Spleen (tissue), 11 donors: Measurements from ENCODE around the gene CHST1. TPM values are rescaled to one million over a fixed set of nuclear protein-coding genes. Genes with fewer than 3 reads are reported as not detected.

Experiments used
- DNase-seq: peaks from one replicate; pipeline ENCODE4 v3.0.0-alpha.2; 2020
- H3K27ac ChIP-seq, 8 donors: fragments of 200-600 bp; sonication (generic) in 7 of 8; 1 replicate in 4 of 8; 2 replicates in 4 of 8; pipeline versions ENCODE4 v1.5.0 to v1.8.0; 2016 to 2021; ENCODE audit warnings: inconsistent platforms in 4 of 8, mild to moderate bottlenecking in 4 of 8, moderate library complexity in 1 of 8
- H3K27me3 ChIP-seq, 7 donors: fragments of 200-600 bp; sonication (generic) in 6 of 7; replicated peaks in 1 of 7; 1 replicate in 4 of 7; 2 replicates in 3 of 7; pipeline versions ENCODE4 v1.5.0 to v1.8.0; 2016 to 2021; ENCODE audit warnings: inconsistent platforms in 3 of 7, mild to moderate bottlenecking in 1 of 7
- H3K36me3 ChIP-seq, 6 donors: fragments of 200-600 bp; sonication (generic) in 5 of 6; 1 replicate in 4 of 6; 2 replicates in 2 of 6; pipeline versions ENCODE4 v1.5.0 to v1.8.0; 2016 to 2021; ENCODE audit warnings: inconsistent platforms in 2 of 6
- H3K4me1 ChIP-seq, 6 donors: fragments of 200-600 bp; sonication (generic) in 5 of 6; 1 replicate in 3 of 6; 2 replicates in 3 of 6; pipeline versions ENCODE4 v1.5.0 to v1.8.0; 2016 to 2021; ENCODE audit warnings: inconsistent platforms in 3 of 6
- H3K4me3 ChIP-seq, 8 donors: fragments of 200-600 bp; sonication (generic) in 7 of 8; 1 replicate in 4 of 8; 2 replicates in 4 of 8; pipeline versions ENCODE4 v1.5.0 to v1.8.0; 2016 to 2021; ENCODE audit warnings: inconsistent platforms in 4 of 8, mild to moderate bottlenecking in 4 of 8, moderate library complexity in 2 of 8
- H3K9me3 ChIP-seq, 8 donors: fragments of 200-600 bp; sonication (generic) in 7 of 8; 1 replicate in 4 of 8; 2 replicates in 4 of 8; pipeline versions ENCODE4 v1.5.0 to v1.8.0; 2016 to 2021; ENCODE audit warnings: inconsistent platforms in 4 of 8
- CTCF ChIP-seq, 11 experiments: fragments of 200-600 bp in 7 of 11; fragments of 450-650 bp in 4 of 11; sonication (generic) in 4 of 11; IDR thresholded peaks in 8 of 11; conservative IDR thresholded peaks in 3 of 11; 1 replicate in 7 of 11; 2 replicates in 4 of 11; pipeline versions ENCODE4 v1.4.0 to v1.8.0; 2016 to 2021; ENCODE audit warnings: antibody characterized with exemption in 11 of 11, inconsistent platforms in 4 of 11, mild to moderate bottlenecking in 1 of 11
- POLR2A ChIP-seq, 3 donors: fragments of 450-650 bp; IDR thresholded peaks; one replicate each; pipeline ENCODE4 v1.5.1; 2017; ENCODE audit warnings: antibody characterized with exemption in 3 of 3, mild to moderate bottlenecking in 1 of 3
- POLR2AphosphoS5 ChIP-seq, 3 donors: sonication (generic); formaldehyde crosslinking; IDR thresholded peaks; one replicate each; pipeline ENCODE4 v1.5.1; 2017; ENCODE audit warnings: antibody characterized with exemption in 3 of 3
- WGBS, 5 donors: extraction: QIAGEN DNeasy Blood & Tissue Kit in 3 of 5; methylation state at CpG; one replicate each; pipeline versions ENCODE4 v1.1.5 to v1.1.7; 2013 to 2018; 5-methylcytosine and 5-hydroxymethylcytosine counted together
- intact Hi-C: fragments of 100-400 bp; cut with DNase I; formaldehyde crosslinking; loops from one replicate; pipeline ENCODE4 v1.15.0; 2023; ENCODE audit warnings: low total_unique reads
- polyA plus RNA-seq, 3 donors: library from polyadenylated mRNA; stranded (reverse); fragments of 200-250 nt; gene quantifications; one replicate each; pipeline ENCODE4 v1.2.1, GENCODE V29; 2013
- total RNA-seq, 7 donors: library from RNA; depleted of rRNA in 3 of 7; stranded (reverse); fragments of >200 nt in 3 of 7; fragmentation: NEBNext Ultra II Directional in 4 of 7; extraction: Animal tissue kit (Norgen Biotek cat#: 25700) in 4 of 7; gene quantifications; one replicate each; pipeline versions ENCODE4 v1.1.0 to v1.2.1, GENCODE V29; 2016 to 2021
- donor health status: healthy with polysubstance abuse.
- donor health status: DM: no; HTN: no; CAD: no; lungs with moderate emphysema.
- donor health status: DM: no; HTN: no; CAD: no.
- donor health status: Bipolar disorder and iron deficiency.
- donor health status: healthy.
- donor health status: DM: no; HTN: no; CAD: no.
- donor health status: DM: yes; HTN: yes; CAD: no.

CHST1 gene
- total and polyA plus RNA-seq, 10 donors = 1.1 to 18.9 (median 6.2) TPM

GRCh38 chr11:45655831-45656230, 9.6 kb downstream of the CHST1 start:
- peaks cover 0 to 12% (median 0%) of the 10 kb centered on the region in 6 donors for H3K36me3 ChIP-seq
- H3K27ac ChIP-seq = peak overlapping the region in 1 of 8 donors; percentile 2
- peaks cover 0 to 73% (median 8%) of the 10 kb centered on the region in 7 donors for H3K27me3 ChIP-seq
- intact Hi-C loops = loop anchor here (5.0 to 10.0 kb wide), 2 partner anchors 294 to 311 kb away; no protein-coding TSS in a partner anchor
- H3K4me1 ChIP-seq = peaks cover 11 to 51% (median 29%) of the 10 kb centered on the region in 6 donors
- DNase-seq = peak; percentile 35
- WGBS, 5 donors = 86 to 94% (median 91%) methylated on average over 6 of the region's 6 CpGs
- H3K9me3 ChIP-seq = no peaks in the 10 kb centered on the region
- H3K4me3 ChIP-seq = no peak overlapping the region
- TF ChIP-seq CTCF (IDR thresholded peaks at IDR 0.05 in 8 of 11, conservative IDR thresholded peaks at IDR 0.05 in 3 of 11) = no peak

GRCh38 chr11:45655347-45655756, 10.1 kb downstream of the CHST1 start:
- WGBS, 5 donors = 12 to 17% (median 14%) methylated on average over 15 to 16 of the region's 16 CpGs
- DNase-seq = peak; percentile 88
- peak; percentile 42 to 95 (median 81) for TF ChIP-seq CTCF (IDR thresholded peaks at IDR 0.05 in 8 of 11, conservative IDR thresholded peaks at IDR 0.05 in 3 of 11)
- TF ChIP-seq POLR2AphosphoS5 (IDR thresholded peaks at IDR 0.05) = peak in 1 of 3 donors; percentile 45
- TF ChIP-seq POLR2A (IDR thresholded peaks at IDR 0.05) = no peak

DNA sequence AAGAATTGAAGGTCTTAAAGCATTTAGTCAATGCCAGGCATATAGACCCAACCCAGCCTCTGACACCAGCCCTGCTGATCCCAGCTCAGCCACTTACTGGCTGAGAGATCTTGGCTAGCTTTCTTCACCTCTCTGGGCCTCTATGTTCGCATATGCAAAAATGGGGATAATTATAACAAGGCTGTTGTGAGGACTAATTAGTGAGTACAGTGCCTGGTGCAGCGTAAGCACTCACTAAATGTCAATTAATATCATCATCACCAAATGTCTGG, 10.5 kb downstream of the CHST1 start:
- intact Hi-C loops = loop anchor here (5.0 to 10.0 kb wide), 2 partner anchors 293 to 310 kb away; no protein-coding TSS in a partner anchor
- Histone ChIP-seq H3K36me3 (peaks cover 0 to 21% (median 0%) of the 10 kb centered on the region in 6 donors), H3K4me1 (peaks cover 11 to 44% (median 28%) of the 10 kb centered on the region in 6 donors), H3K9me3 (no peaks in the 10 kb centered on the region), H3K4me3 (no peak overlapping the region), H3K27me3 (peaks cover 0 to 73% (median 8%) of the 10 kb centered on the region in 7 donors), H3K27ac (no peak overlapping the region)
- TF ChIP-seq POLR2AphosphoS5 (IDR thresholded peaks at IDR 0.05) (no peak), CTCF (IDR thresholded peaks at IDR 0.05 in 8 of 11, conservative IDR thresholded peaks at IDR 0.05 in 3 of 11) (no peak), POLR2A (IDR thresholded peaks at IDR 0.05) (no peak)
- WGBS, 5 donors = 54 to 69% (median 63%) methylated on average over 2 of the region's 2 CpGs
- no peak for DNase-seq

More at GRCh38 chr11:45655347-45655756, 10.1 kb downstream of the CHST1 start:
- Histone ChIP-seq H3K9me3 (no peaks in the 10 kb centered on the region), H3K27me3 (peaks cover 0 to 73% (median 8%) of the 10 kb centered on the region in 7 donors), H3K27ac (peak overlapping the region in 1 of 8 donors; percentile 2), H3K4me1 (peaks cover 11 to 48% (median 29%) of the 10 kb centered on the region in 6 donors), H3K4me3 (no peak overlapping the region), H3K36me3 (peaks cover 0 to 17% (median 0%) of the 10 kb centered on the region in 6 donors)
- intact Hi-C loops = loop anchor here (5.0 to 10.0 kb wide), 2 partner anchors 293 to 311 kb away; no protein-coding TSS in a partner anchor

DNA sequence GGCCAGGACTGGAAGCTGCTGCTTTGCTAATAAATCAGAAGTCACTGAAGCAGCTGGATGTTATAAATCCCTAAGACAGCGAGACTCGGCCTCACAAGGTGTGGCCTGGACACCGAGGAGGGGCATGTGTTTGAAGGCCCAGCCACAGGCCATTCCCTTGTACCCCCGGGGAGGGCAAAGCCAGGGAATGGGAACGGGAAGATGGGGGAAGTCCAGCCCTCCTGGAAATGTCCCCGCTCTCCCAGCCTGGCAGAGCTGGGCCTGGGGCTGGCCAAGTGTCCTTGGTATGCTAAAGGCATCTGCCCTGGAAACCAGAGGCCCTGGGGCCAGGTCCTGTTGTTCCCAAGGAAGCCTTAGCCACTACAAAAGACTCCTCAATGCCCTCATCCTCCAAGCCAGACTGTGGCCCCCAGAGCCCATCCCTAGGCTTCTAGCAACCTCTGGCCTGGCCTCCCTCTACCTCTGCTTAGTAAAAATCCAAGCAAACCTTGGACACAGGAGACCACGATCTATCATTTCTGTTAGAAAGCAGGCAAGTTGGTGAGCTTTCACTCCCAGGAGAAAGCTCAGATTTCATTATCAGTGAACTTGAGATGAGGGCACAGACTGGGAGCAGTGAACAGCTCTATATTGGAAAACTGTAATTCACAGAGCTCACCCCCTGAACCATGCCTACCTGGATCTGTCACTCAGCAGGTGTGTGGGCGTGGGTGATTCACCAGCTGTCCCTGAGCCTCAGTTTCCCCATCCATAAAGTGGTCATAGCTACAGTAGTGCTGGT, 11.0 kb downstream of the CHST1 start:
- Histone ChIP-seq H3K4me3 (no peak overlapping the region), H3K27ac (peak overlapping the region in 3 of 8 donors; percentile 18 to 32 (median 21)), H3K4me1 (peaks cover 9 to 39% (median 26%) of the 10 kb centered on the region in 6 donors), H3K27me3 (peaks cover 0 to 73% (median 8%) of the 10 kb centered on the region in 7 donors), H3K36me3 (peaks cover 0 to 26% (median 0%) of the 10 kb centered on the region in 6 donors), H3K9me3 (peaks cover 0 to 3% (median 0%) of the 10 kb centered on the region in 8 donors)
- intact Hi-C loops = loop anchor here (5.0 to 10.0 kb wide), 2 partner anchors 292 to 310 kb away; no protein-coding TSS in a partner anchor
- TF ChIP-seq POLR2AphosphoS5 (IDR thresholded peaks at IDR 0.05) = no peak
- no peak for TF ChIP-seq POLR2A (IDR thresholded peaks at IDR 0.05)
- no peak for TF ChIP-seq CTCF (IDR thresholded peaks at IDR 0.05 in 8 of 11, conservative IDR thresholded peaks at IDR 0.05 in 3 of 11)
- DNase-seq = peak; percentile 53
- WGBS, 5 donors = 61 to 70% (median 68%) methylated on average over 5 to 8 of the region's 8 CpGs
